Common myeloid progenitor, CD34-positive (primary cell): ENCODE measurements around the gene ADAM15.

Experiments
- CTCF ChIA-PET: fragments of 350-600 bp; sonication (Branson Sonifier 250); formaldehyde crosslinking; loops from one replicate; lab custom pipeline; 2021; ENCODE audit warnings: antibody characterized with exemption; lab: Charles Lee
- POLR2A ChIA-PET: fragments of 350-600 bp; sonication (Branson Sonifier 250); formaldehyde crosslinking; loops from one replicate; lab custom pipeline; 2021; ENCODE audit warnings: antibody characterized with exemption; lab: Charles Lee
- DNase-seq, 3 donors: peaks; one replicate each; pipeline versions ENCODE4 v3.0.0 to v3.0.0-alpha.2; 2013
- H3K27ac ChIP-seq, 2 experiments: 1 replicate in 1 of 2; 2 replicates in 1 of 2; pipeline ENCODE4 v1.7.0; 2013; ENCODE audit warnings: inconsistent platforms in 2 of 2, low read length in 2 of 2, mild to moderate bottlenecking in 2 of 2, low read depth in 1 of 2, moderate library complexity in 1 of 2; ENCODE audit not compliant: severe bottlenecking in 2 of 2, insufficient read depth in 1 of 2, poor library complexity in 1 of 2
- H3K27me3 ChIP-seq, 5 experiments: replicated peaks in 2 of 5; 1 replicate in 3 of 5; 2 replicates in 2 of 5; pipeline versions ENCODE4 v1.6.1 to v1.7.0; 2013; ENCODE audit warnings: low read length in 4 of 5, mild to moderate bottlenecking in 2 of 5, moderate library complexity in 2 of 5, inconsistent platforms in 1 of 5; ENCODE audit not compliant: insufficient read depth in 5 of 5, control insufficient read depth in 4 of 5
- H3K36me3 ChIP-seq, 4 experiments: 1 replicate in 2 of 4; 2 replicates in 2 of 4; pipeline versions ENCODE4 v1.6.1 to v1.7.0; 2013; ENCODE audit warnings: low read length in 3 of 4, control low read depth in 1 of 4, mild to moderate bottlenecking in 1 of 4; ENCODE audit not compliant: control insufficient read depth in 4 of 4, insufficient read depth in 4 of 4
- H3K4me1 ChIP-seq, 4 experiments: 1 replicate in 3 of 4; 2 replicates in 1 of 4; pipeline versions ENCODE4 v1.6.1 to v1.7.1; 2013; ENCODE audit warnings: low read length in 3 of 4, mild to moderate bottlenecking in 3 of 4, control low read depth in 1 of 4, inconsistent platforms in 1 of 4, moderate library complexity in 1 of 4; ENCODE audit not compliant: control insufficient read depth in 4 of 4, insufficient read depth in 4 of 4; ENCODE audit errors: control extremely low read depth in 1 of 4
- H3K4me3 ChIP-seq, 7 experiments: 1 replicate in 4 of 7; 2 replicates in 3 of 7; pipeline versions ENCODE4 v1.5.1 to v1.7.0; 2013; ENCODE audit warnings: mild to moderate bottlenecking in 7 of 7, low read length in 6 of 7, moderate library complexity in 6 of 7, inconsistent platforms in 2 of 7, low read depth in 2 of 7, control low read depth in 1 of 7; ENCODE audit not compliant: insufficient read depth in 4 of 7, control insufficient read depth in 1 of 7; ENCODE audit errors: extremely low read depth in 1 of 7
- H3K9me3 ChIP-seq, 5 experiments: 1 replicate in 4 of 5; 2 replicates in 1 of 5; pipeline versions ENCODE4 v1.6.1 to v1.7.1; 2013; ENCODE audit warnings: low read length in 4 of 5, mild to moderate bottlenecking in 2 of 5, inconsistent platforms in 1 of 5, low read depth in 1 of 5, moderate library complexity in 1 of 5; ENCODE audit not compliant: control insufficient read depth in 4 of 5, insufficient read depth in 2 of 5; ENCODE audit errors: control extremely low read depth in 1 of 5
- WGBS: methylation state at CpG from one replicate; pipeline ENCODE4 v1.1.5; 2013; ENCODE audit not compliant: insufficient coverage; 5-methylcytosine and 5-hydroxymethylcytosine counted together

Gene ADAM15

DNA sequence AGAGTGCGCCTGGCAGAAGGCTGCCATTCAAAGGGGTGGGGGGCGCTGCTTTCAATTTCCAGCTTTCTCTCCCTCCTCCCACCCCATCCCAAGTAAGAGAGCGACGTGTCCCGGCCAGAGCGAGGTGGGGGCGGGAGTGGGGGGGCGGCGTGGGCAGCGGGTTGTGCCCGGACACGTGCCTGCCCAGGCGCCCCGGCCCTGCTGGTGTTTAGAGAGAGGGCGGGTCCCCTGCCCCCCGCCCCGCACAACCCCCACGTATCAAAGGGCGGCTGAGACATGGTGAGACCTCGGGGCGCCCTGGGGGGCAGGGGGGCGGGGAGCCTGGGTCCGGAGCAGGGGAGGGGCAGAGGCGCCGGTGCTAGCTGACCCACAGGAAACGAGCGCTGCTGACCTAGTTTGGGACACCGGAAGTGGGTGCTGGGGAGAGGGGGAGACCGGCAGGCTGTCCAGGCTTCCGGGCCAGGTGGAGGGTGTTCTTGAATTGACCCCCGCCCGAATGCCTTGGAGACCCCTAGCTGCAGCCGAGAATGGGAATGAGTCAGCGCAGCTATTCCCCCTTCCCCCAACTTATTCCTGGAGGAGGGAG lies 47.3 kb upstream of the ADAM15 start:
- H3K9me3 ChIP-seq: no peaks in the 10 kb centered on the region
- peak overlapping the region; percentile 73 to 95 (median 86) for H3K4me3 ChIP-seq
- POLR2A ChIA-PET: interaction anchor here (1.2 kb wide), 1 partner anchor 8 kb away, joined by 3 read pairs; no protein-coding TSS in a partner anchor
- DNase-seq: no peak
- H3K27me3 ChIP-seq: no peaks in the 10 kb centered on the region
- CTCF ChIA-PET: interaction anchor here (0.8 to 14.0 kb wide), 4 partner anchors 13 to 41 kb away, joined by 3 to 320 read pairs (median 118); partner anchors contain the start of genes CKS1B, FLAD1 and SHC1
- 0% methylated on average over 9 of the region's 34 CpGs for WGBS
- peaks cover 14 to 90% (median 87%) of the 10 kb centered on the region in 4 experiments for H3K4me1 ChIP-seq
- no peaks in the 10 kb centered on the region for H3K36me3 ChIP-seq
- H3K27ac ChIP-seq: peak overlapping the region in 1 of 2 experiments; percentile 78

DNA sequence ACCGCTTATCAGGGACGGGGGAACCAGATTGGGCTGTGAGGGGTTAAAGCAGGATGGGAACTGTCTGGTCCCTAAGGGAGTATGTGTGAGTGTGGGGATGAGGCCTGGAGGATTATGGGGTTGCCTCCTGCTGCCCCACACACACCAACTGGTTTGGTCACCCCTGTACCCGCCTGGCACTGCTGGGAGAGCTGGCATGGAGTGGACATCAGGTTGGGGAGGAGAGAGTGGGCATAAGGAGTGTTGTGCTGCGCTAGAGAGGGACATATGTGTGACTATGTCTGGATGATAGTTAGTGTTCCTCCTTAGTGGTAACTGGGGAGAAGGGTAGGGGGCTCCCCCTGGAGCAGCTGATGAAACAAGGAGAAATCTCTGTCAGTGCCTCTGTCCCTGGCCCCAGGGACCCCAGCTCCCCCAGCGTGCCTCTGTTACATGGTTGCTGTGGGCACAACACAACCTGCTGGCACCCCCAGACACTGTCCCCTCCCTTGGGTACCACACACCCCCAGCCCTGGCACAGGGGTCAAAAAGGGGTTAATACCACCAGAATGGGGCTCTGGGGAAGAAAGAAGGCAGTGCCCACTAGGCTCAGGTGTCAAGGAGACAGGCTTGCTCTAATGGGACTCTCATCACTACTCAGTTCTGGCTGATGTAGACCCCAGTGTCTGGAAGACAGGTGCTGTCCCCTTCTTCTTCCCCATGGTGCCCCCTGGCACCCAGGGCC lies 46.6 kb upstream of the ADAM15 start:
- Histone ChIP-seq H3K4me3 (peak overlapping the region in 6 of 7 experiments; percentile 23 to 95 (median 85)), H3K36me3 (no peaks in the 10 kb centered on the region), H3K27me3 (no peaks in the 10 kb centered on the region), H3K9me3 (no peaks in the 10 kb centered on the region), H3K4me1 (peaks cover 14 to 90% (median 82%) of the 10 kb centered on the region in 4 experiments), H3K27ac (peak overlapping the region in 1 of 2 experiments; percentile 78)
- DNase-seq: no peak
- ChIA-PET CTCF (interaction anchor here (0.8 to 14.0 kb wide), 4 partner anchors 13 to 40 kb away, joined by 3 to 320 read pairs (median 118); partner anchors contain the start of genes CKS1B, FLAD1 and SHC1), POLR2A (no interaction called here)
- 88% methylated on average over 3 of the region's 5 CpGs for WGBS

DNA sequence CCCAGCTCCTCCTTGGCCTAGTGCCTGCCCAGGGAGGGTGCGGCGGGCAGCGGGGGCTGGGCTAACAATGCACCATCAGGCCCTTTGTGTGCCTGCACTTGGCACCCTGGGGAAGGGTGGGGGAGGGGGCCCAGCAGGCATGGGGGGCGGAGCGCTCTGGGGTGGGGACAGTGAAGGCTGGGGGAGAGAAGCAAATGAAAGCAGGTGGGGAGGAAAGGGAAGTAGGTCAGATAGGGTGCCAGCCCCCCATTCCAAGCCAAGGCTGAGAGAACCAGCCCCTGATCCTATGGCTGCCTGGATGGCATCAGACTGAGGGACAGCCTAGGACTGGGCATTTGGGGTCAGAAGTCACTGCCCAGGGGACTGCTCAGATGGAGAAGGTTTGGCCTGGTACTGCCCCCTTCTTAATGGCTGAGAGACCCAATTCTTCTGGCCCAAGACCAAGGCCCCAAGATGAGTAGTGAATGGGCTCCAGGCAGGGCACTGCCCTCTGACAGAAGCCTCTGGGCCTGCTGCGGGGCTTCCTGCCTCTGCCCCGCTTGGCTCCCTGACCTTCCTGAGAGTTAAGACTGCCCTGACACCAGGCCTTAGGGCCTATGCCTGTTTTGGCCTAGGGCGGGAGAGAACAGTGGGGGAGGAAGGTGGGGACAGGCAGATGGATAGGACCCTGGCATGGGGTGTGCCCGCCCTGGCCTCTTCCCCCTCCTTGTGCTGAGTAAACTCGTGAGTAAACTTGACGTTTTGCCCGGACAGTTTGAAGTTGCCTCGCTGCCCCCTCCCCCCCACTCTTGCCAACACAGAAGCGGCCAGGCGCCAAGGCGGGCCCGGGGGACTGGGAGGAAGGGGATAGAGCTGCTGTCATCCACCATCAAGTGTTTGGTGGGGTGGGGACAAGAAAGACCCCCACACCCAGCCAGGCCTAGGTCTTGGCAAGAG lies 45.8 kb upstream of the ADAM15 start:
- no peak for DNase-seq
- H3K4me1 ChIP-seq: peaks cover 11 to 90% (median 79%) of the 10 kb centered on the region in 4 experiments
- WGBS: 100% methylated on average over 1 of the region's 17 CpGs
- ChIA-PET CTCF (interaction anchor here (0.7 to 14.0 kb wide), 8 partner anchors 9 to 34 kb away, joined by 3 to 320 read pairs (median 9); partner anchors contain the start of genes CKS1B, FLAD1 and SHC1), POLR2A (interaction anchor here (0.7 kb wide), 2 partner anchors 34 to 36 kb away, joined by 3 read pairs; no protein-coding TSS in a partner anchor)
- no peaks in the 10 kb centered on the region for H3K36me3 ChIP-seq
- H3K9me3 ChIP-seq: no peaks in the 10 kb centered on the region
- H3K27me3 ChIP-seq: no peaks in the 10 kb centered on the region
- H3K4me3 ChIP-seq: peak overlapping the region in 3 of 7 experiments; percentile 32 to 95 (median 37)
- peak overlapping the region in 1 of 2 experiments; percentile 78 for H3K27ac ChIP-seq

DNA sequence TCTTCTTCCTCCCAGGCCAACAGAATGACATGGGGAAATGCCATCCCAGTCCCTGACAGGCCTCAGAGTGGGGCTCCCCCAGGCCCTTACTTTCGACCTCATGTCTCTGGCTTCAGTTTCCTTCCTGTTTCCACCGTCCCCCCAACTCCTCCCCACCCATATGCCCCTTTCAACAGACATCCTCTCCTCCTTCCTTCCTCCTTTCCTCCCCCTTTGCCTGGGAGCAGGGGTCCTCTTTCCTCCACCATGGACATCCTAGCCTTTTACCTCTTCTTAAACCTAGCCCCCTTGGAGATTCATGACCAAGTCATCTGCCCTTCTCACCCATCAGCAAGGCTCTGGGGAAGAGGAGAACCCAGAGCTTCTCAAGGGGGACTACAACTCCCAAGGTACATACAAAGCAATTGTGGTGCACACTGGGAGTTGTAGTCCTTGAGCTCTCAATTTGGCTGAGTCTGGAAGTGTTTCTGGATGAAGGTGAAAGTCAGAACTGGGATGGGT lies 44.5 kb upstream of the ADAM15 start:
- H3K4me3 ChIP-seq: no peak overlapping the region
- H3K9me3 ChIP-seq: no peaks in the 10 kb centered on the region
- H3K36me3 ChIP-seq: no peaks in the 10 kb centered on the region
- ChIA-PET POLR2A (interaction anchor here (0.7 kb wide), 2 partner anchors 33 to 37 kb away, joined by 3 read pairs; no protein-coding TSS in a partner anchor), CTCF (interaction anchor here (0.7 to 4.2 kb wide), 8 partner anchors 8 to 38 kb away, joined by 3 to 33 read pairs (median 8); no protein-coding TSS in a partner anchor)
- H3K27ac ChIP-seq: no peak overlapping the region
- no peaks in the 10 kb centered on the region for H3K27me3 ChIP-seq
- WGBS: no CpG with 5 or more reads among the region's 2 CpGs
- peaks cover 11 to 91% (median 78%) of the 10 kb centered on the region in 4 experiments for H3K4me1 ChIP-seq
- DNase-seq: peak; percentile 34 to 74 (median 68)

DNA sequence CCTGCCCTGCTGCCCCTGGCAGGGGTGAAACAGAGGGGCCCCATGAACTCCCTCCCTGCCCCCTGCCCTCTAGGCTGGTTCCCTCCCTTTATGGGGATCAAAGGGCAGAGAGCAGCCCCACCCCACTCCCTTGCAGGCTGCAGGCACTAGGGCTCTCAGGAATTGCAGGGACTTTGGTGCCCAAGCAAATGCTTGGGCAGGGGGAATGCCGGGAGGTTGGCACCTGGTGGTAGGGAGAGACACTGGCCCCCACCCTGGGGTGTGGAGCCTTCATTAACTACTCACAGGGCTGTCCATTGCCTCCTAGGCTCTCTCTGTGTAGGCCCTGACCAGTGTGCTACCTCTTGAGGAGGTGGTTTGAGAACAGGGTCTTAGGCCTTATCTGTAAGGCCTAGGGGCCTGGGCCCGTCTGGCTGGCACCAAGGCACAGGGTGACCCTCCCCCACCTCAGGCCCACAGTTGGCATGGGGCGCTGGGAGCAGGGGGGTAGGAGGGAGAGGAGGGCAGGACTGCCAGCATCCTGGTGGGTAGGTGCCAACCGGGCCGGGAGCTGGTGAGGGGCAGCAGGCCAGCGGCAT lies 43.8 kb upstream of the ADAM15 start:
- WGBS: 70% methylated on average over 2 of the region's 6 CpGs
- peak overlapping the region in 1 of 7 experiments; percentile 7 for H3K4me3 ChIP-seq
- no peaks in the 10 kb centered on the region for H3K9me3 ChIP-seq
- H3K27ac ChIP-seq: no peak overlapping the region
- no peaks in the 10 kb centered on the region for H3K36me3 ChIP-seq
- ChIA-PET POLR2A (interaction anchor here (0.7 to 1.1 kb wide), 2 partner anchors 8 to 52 kb away, joined by 3 to 4 read pairs; partner anchors contain the start of gene PBXIP1), CTCF (interaction anchor here (0.7 to 4.2 kb wide), 12 partner anchors 7 to 71 kb away, joined by 3 to 33 read pairs (median 6); partner anchors contain the start of genes PBXIP1 and PMVK)
- peaks cover 11 to 95% (median 83%) of the 10 kb centered on the region in 4 experiments for H3K4me1 ChIP-seq
- no peak for DNase-seq
- H3K27me3 ChIP-seq: no peaks in the 10 kb centered on the region
